ENCODE data around the gene OGFOD1.

DNA sequence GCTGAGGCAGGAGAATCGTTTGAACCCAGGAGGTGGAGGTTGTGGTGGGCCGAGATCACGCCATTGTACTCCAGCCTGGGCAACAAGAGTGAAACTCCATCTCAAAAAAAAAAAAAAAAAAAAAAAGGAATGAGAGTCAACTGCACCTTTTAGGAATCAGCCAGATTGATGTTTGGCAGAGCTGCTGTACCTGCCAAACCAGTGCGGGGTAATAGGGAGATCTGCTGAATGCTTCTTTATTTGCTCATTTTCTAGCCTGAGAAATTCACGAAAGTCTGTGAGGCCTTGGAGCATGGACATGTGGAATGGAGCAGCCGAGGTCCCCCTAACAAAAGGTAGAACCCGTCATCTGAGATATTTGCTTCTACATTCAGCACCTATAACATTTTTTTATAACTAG lies 18.4 kb downstream of the OGFOD1 start:
- no peak for TF ChIP-seq POLR2AphosphoS5 (IDR thresholded peaks at IDR 0.05; ENCODE audit: low read depth)
- TF ChIP-seq CTCF (IDR thresholded peaks at IDR 0.05; ENCODE audit: insufficient read depth, low read length), result no peak
- TF ChIP-seq REST (IDR thresholded peaks at IDR 0.05; ENCODE audit: insufficient replicate concordance, low read depth), result no peak
- no peak for TF ChIP-seq GABPA (IDR thresholded peaks at IDR 0.05; ENCODE audit: low read depth)
